Mucosa of rectum (tissue), 2 donors: ENCODE results near the gene CACNG7.
"Not testable (repeated sequence)": the region's sequence is repeated elsewhere in the genome, so short reads cannot be mapped to it uniquely, and the experiment has no call there.

Experiments used
- H3K27ac ChIP-seq, 2 donors: one replicate each; pipeline ENCODE4 v1.7.0; 2013; ENCODE audit warnings: inconsistent platforms in 2 of 2, low read depth in 2 of 2, low read length in 2 of 2
- H3K27me3 ChIP-seq, 2 donors: one replicate each; pipeline ENCODE4 v1.7.0; 2013; ENCODE audit warnings: low read length in 2 of 2; ENCODE audit not compliant: control insufficient read depth in 2 of 2, insufficient read depth in 2 of 2
- H3K36me3 ChIP-seq, 2 donors: one replicate each; pipeline ENCODE4 v1.7.0; 2013; ENCODE audit warnings: low read length in 2 of 2; ENCODE audit not compliant: control insufficient read depth in 2 of 2, insufficient read depth in 2 of 2
- H3K4me1 ChIP-seq, 2 donors: one replicate each; pipeline ENCODE4 v1.7.0; 2013; ENCODE audit warnings: low read length in 2 of 2, mild to moderate bottlenecking in 1 of 2; ENCODE audit not compliant: control insufficient read depth in 2 of 2, insufficient read depth in 2 of 2
- H3K4me3 ChIP-seq, 2 donors: one replicate each; pipeline ENCODE4 v1.7.0; 2013; ENCODE audit warnings: low read length in 2 of 2
- H3K9ac ChIP-seq, 2 donors: one replicate each; pipeline ENCODE4 v1.7.0; 2013; ENCODE audit warnings: low read length in 2 of 2, low read depth in 1 of 2, mild to moderate bottlenecking in 1 of 2
- H3K9me3 ChIP-seq, 2 donors: one replicate each; pipeline ENCODE4 v1.7.0; 2013; ENCODE audit warnings: low read length in 2 of 2; ENCODE audit not compliant: control insufficient read depth in 2 of 2
- donor health status: healthy.
- donor health status: Normal muscosa, but diverticular disease.

CACNG7 gene

DNA sequence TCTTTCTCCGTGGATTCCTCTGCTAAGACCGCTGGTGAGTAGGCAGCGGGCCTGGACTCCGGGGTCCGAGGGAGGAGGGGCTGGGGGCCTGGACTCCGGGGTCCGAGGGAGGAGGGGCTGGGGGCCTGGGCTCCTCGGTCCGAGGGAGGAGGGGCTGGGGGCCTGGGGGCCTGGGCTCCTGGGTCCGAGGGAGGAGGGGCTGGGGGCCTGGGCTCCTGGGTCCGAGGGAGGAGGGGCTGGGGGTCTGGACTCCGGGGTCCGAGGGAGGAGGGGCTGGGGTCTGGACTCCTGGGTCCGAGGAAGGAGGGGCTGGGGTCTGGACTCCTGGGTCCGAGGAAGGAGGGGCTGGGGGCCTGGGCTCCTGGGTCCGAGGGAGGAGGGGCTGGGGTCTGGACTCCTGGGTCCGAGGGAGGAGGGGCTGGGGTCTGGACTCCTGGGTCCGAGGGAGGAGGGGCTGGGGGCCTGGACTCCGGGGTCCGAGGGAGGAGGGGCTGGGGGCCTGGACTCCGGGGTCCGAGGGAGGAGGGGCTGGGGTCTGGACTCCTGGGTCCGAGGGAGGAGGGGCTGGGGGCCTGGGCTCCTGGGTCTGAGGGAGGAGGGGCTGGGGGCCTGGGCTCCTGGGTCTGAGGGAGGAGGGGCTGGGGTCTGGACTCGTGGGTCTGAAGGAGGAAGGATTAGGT is 39.1 kb upstream of the CACNG7 start:
- peaks cover 21 to 34% of the 10 kb centered on the region in 2 donors for H3K4me1 ChIP-seq
- peak overlapping the region; percentile 85 to 93 for H3K4me3 ChIP-seq
- H3K36me3 ChIP-seq, result peaks cover 16 to 17% of the 10 kb centered on the region in 2 donors
- H3K27ac ChIP-seq, result peak overlapping the region; percentile 95 to 96
- not testable (repeated sequence) for H3K27me3 ChIP-seq, H3K9me3 ChIP-seq
- H3K9ac ChIP-seq, result peak overlapping the region; percentile 68 to 86

- peak overlapping the region; percentile 52 to 67 for H3K9ac ChIP-seq
Measured at GRCh38 chr19:53870485-53870844, 38.6 kb upstream of the CACNG7 start.

DNA sequence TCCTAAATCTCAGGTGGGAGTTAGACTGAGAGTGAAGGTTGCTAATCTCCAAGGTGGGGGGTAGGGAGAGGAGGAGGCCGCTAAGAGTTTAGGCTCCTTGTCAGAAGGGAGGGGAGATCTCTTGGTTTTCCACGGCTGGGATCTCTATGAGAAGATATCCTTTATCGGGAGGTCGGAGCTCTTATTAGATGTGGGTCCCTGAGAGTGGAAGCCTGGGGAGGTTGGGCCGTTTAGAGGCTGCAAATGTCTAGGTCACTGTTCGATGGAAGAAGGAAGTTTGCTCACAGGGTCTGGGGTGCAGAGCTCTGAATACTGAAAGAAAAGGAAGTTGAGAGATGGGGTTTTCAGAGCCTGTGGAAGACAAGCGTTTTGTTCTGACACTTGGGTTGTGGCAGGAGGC is 37.6 kb upstream of the CACNG7 start:
- Histone ChIP-seq H3K36me3 (peaks cover 17 to 19% of the 10 kb centered on the region in 2 donors), H3K27me3 (no peaks in the 10 kb centered on the region), H3K4me3 (no peak overlapping the region), H3K4me1 (peaks cover 13 to 27% of the 10 kb centered on the region in 2 donors), H3K9ac (no peak overlapping the region), H3K9me3 (no peaks in the 10 kb centered on the region), H3K27ac (peak overlapping the region in 1 of 2 donors; percentile 40)

More at GRCh38 chr19:53870485-53870844, 38.6 kb upstream of the CACNG7 start:
- H3K27ac ChIP-seq, result peak overlapping the region; percentile 95 to 96
- H3K27me3 ChIP-seq, result no peaks in the 10 kb centered on the region
- H3K4me3 ChIP-seq, result peak overlapping the region; percentile 56 to 69
- peaks cover 17% of the 10 kb centered on the region in 2 donors for H3K36me3 ChIP-seq
- peaks cover 22 to 33% of the 10 kb centered on the region in 2 donors for H3K4me1 ChIP-seq
- no peaks in the 10 kb centered on the region for H3K9me3 ChIP-seq

- no peak overlapping the region for H3K27ac ChIP-seq
Measured at GRCh38 chr19:53872762-53873161, 36.3 kb upstream of the CACNG7 start.

GRCh38 chr19:53873773-53874605 is 35.1 kb upstream of the CACNG7 start:
- H3K9me3 ChIP-seq, result no peaks in the 10 kb centered on the region
- H3K36me3 ChIP-seq, result peaks cover 17 to 19% of the 10 kb centered on the region in 2 donors
- no peaks in the 10 kb centered on the region for H3K27me3 ChIP-seq
- H3K4me3 ChIP-seq, result no peak overlapping the region
- no peak overlapping the region for H3K27ac ChIP-seq
- peaks cover 9 to 12% of the 10 kb centered on the region in 2 donors for H3K4me1 ChIP-seq
- H3K9ac ChIP-seq, result no peak overlapping the region

More at GRCh38 chr19:53872762-53873161, 36.3 kb upstream of the CACNG7 start:
- Histone ChIP-seq H3K4me3 (no peak overlapping the region), H3K4me1 (peaks cover 5 to 19% of the 10 kb centered on the region in 2 donors), H3K9me3 (no peaks in the 10 kb centered on the region), H3K27me3 (no peaks in the 10 kb centered on the region), H3K9ac (no peak overlapping the region), H3K36me3 (peaks cover 17 to 19% of the 10 kb centered on the region in 2 donors)

GRCh38 chr19:53874606-53874990 is 34.5 kb upstream of the CACNG7 start:
- Histone ChIP-seq H3K27ac (no peak overlapping the region), H3K9ac (no peak overlapping the region), H3K9me3 (no peaks in the 10 kb centered on the region), H3K27me3 (peaks cover under 1 to 2% of the 10 kb centered on the region in 2 donors), H3K4me3 (no peak overlapping the region), H3K4me1 (peaks cover 10 to 11% of the 10 kb centered on the region in 2 donors), H3K36me3 (peaks cover 17 to 19% of the 10 kb centered on the region in 2 donors)

DNA sequence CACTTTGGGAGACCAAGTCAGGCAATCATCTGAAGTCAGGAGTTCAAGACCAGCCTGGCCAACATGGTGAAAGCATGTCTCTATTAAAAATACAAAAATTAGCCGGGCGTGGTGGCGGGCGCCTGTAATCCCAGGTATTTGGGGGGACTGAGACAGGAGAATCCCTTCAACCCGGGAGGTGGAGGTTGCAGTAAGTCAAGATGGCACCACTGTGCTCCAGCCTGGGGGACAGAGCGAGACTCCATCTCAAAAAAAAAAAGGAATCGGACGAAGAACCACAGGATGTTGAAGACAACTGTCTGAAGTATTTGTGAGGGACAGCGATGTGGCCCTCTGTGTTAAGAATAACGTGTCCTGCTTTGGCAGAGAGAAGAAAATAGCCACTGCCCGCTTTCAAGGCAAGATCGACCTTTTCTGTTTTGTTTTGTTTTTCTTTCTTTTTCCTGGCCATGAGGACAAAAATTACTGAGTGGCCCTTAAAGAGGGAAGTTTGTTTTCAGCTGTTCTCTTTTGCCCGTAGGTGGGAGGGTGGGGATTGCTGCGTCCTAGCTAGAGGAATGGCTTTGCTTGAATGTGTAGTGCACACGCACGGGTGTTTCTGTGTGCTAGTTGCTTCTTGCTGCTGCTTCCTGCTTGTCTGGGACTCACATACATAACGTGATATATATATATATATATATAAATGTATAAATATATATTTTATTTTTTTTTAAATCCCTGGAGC is 33.3 kb upstream of the CACNG7 start:
- Histone ChIP-seq H3K36me3 (peaks cover 17 to 19% of the 10 kb centered on the region in 2 donors), H3K27ac (no peak overlapping the region), H3K4me1 (peaks cover 5 to 14% of the 10 kb centered on the region in 2 donors), H3K27me3 (peaks cover 7 to 11% of the 10 kb centered on the region in 2 donors), H3K9me3 (no peaks in the 10 kb centered on the region), H3K4me3 (no peak overlapping the region), H3K9ac (no peak overlapping the region)

GRCh38 chr19:53876651-53877224 is 32.3 kb upstream of the CACNG7 start:
- Histone ChIP-seq H3K27me3 (peaks cover 13 to 16% of the 10 kb centered on the region in 2 donors), H3K9me3 (no peaks in the 10 kb centered on the region), H3K9ac (no peak overlapping the region), H3K36me3 (peaks cover 17 to 19% of the 10 kb centered on the region in 2 donors), H3K27ac (no peak overlapping the region), H3K4me1 (peaks cover 9 to 15% of the 10 kb centered on the region in 2 donors), H3K4me3 (no peak overlapping the region)

GRCh38 chr19:53877361-53877766 is 31.7 kb upstream of the CACNG7 start:
- peaks cover 11 to 21% of the 10 kb centered on the region in 2 donors for H3K4me1 ChIP-seq
- H3K36me3 ChIP-seq, result peaks cover 17 to 19% of the 10 kb centered on the region in 2 donors
- no peak overlapping the region for H3K4me3 ChIP-seq
- H3K9me3 ChIP-seq, result no peaks in the 10 kb centered on the region
- H3K27me3 ChIP-seq, result peaks cover 13 to 16% of the 10 kb centered on the region in 2 donors
- H3K27ac ChIP-seq, result no peak overlapping the region
- no peak overlapping the region for H3K9ac ChIP-seq
